Lower lobe of right lung (tissue), 2 donors: ENCODE data around the gene OGA. TPM values are rescaled to one million over a fixed set of nuclear protein-coding genes. Genes with fewer than 3 reads are reported as not detected.

Experiments used
- ATAC-seq, 2 donors: fragments of 200-7000 bp; cut with Tn5 transposase; one replicate each; pipeline ENCODE4 v1.9.1; 2020 to 2022; ENCODE audit warnings: mild to moderate bottlenecking in 2 of 2, moderate library complexity in 2 of 2
- DNase-seq: peaks from one replicate; pipeline ENCODE4 v3.0.0-alpha.2; 2020
- H3K27ac ChIP-seq: fragments of 200-600 bp; one replicate; pipeline ENCODE4 v1.8.0; 2022
- H3K27me3 ChIP-seq: fragments of 200-600 bp; one replicate; pipeline ENCODE4 v1.8.0; 2022; ENCODE audit warnings: low read depth
- H3K36me3 ChIP-seq: fragments of 200-600 bp; one replicate; pipeline ENCODE4 v1.8.0; 2022; ENCODE audit warnings: mild to moderate bottlenecking
- H3K4me1 ChIP-seq: fragments of 200-600 bp; one replicate; pipeline ENCODE4 v1.8.0; 2022
- H3K4me3 ChIP-seq: fragments of 200-600 bp; one replicate; pipeline ENCODE4 v1.8.0; 2022; ENCODE audit warnings: mild to moderate bottlenecking
- H3K9me3 ChIP-seq: fragments of 200-600 bp; one replicate; pipeline ENCODE4 v1.8.0; 2022
- intact Hi-C: fragments of 100-400 bp; cut with DNase I; formaldehyde crosslinking; loops from one replicate; pipeline ENCODE4 v1.11.0; 2022
- total RNA-seq: library from RNA; stranded (reverse); fragmentation: NEBNext Ultra II Directional; extraction: Animal tissue kit (Norgen Biotek cat#: 25700); gene quantifications from one replicate; pipeline ENCODE4 v1.2.1, GENCODE V29; 2021
- TF ChIP-seq, protein P1 (sequence below): fragments of 200-600 bp; IDR thresholded peaks from one replicate; pipeline ENCODE4 v1.8.0; 2022; ENCODE audit warnings: antibody characterized with exemption, mild to moderate bottlenecking
- donor health status: DM: no; HTN: yes; CAD: no; lungs with severe emphysema.

The OGA gene
- total RNA-seq, 1 donor from 2014 or later, result 113 TPM

DNA sequence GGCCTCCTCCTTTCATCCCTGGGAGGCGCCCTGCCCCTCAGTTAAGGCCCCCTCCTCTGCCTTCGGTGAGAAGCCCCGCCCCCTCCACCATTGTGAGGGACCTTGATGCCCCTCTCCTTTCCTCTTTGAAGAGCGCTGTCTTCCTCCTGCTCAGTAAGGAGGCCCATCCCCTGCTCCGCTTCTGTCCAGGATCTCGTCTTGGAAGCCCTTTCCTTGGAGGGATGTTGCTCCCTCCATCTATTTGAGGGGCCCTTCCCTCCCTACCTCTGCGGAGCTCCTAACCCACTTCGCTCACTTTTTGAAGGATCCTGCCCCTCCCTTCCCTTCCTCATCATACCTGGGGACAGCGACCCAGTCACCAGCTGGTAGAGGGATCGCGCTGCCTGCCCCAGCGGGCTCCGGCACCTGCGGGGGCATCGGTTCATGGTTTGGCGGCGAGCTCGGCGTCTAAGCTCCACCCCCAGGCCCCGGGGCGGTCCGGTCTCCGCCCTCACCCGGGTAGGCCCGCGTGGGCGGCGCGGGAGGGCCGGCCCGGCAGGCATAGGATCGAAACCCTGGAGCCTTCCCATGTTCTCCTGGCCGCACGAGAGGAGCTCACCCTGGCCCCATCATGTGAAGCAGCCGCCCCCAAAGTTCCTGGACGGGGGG, 21.3 kb upstream of the OGA start:
- Histone ChIP-seq H3K36me3 (no peaks in the 10 kb centered on the region), H3K4me1 (peaks cover 43% of the 10 kb centered on the region), H3K4me3 (peak overlapping the region; percentile 42), H3K9me3 (no peaks in the 10 kb centered on the region), H3K27me3 (no peaks in the 10 kb centered on the region), H3K27ac (no peak overlapping the region)
- TF ChIP-seq, protein P1, sequence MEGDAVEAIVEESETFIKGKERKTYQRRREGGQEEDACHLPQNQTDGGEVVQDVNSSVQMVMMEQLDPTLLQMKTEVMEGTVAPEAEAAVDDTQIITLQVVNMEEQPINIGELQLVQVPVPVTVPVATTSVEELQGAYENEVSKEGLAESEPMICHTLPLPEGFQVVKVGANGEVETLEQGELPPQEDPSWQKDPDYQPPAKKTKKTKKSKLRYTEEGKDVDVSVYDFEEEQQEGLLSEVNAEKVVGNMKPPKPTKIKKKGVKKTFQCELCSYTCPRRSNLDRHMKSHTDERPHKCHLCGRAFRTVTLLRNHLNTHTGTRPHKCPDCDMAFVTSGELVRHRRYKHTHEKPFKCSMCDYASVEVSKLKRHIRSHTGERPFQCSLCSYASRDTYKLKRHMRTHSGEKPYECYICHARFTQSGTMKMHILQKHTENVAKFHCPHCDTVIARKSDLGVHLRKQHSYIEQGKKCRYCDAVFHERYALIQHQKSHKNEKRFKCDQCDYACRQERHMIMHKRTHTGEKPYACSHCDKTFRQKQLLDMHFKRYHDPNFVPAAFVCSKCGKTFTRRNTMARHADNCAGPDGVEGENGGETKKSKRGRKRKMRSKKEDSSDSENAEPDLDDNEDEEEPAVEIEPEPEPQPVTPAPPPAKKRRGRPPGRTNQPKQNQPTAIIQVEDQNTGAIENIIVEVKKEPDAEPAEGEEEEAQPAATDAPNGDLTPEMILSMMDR, result no peak
- intact Hi-C loops, result no loop called here
- DNase-seq (peak; percentile 76), ATAC-seq (peak; percentile 77 to 79)

GRCh38 chr10:101839002-101839401, 20.8 kb upstream of the OGA start:
- Histone ChIP-seq H3K4me1 (peaks cover 48% of the 10 kb centered on the region), H3K4me3 (no peak overlapping the region), H3K27me3 (no peaks in the 10 kb centered on the region), H3K27ac (no peak overlapping the region), H3K9me3 (no peaks in the 10 kb centered on the region), H3K36me3 (no peaks in the 10 kb centered on the region)
- intact Hi-C loops, result no loop called here
- DNase-seq, result no peak
- ATAC-seq, result no peak
- TF ChIP-seq, protein P1, result no peak

- H3K4me3 ChIP-seq, result no peak overlapping the region
- no peak overlapping the region for H3K27ac ChIP-seq
- H3K4me1 ChIP-seq, result peaks cover 48% of the 10 kb centered on the region
- H3K27me3 ChIP-seq, result no peaks in the 10 kb centered on the region
- no peaks in the 10 kb centered on the region for H3K36me3 ChIP-seq
- H3K9me3 ChIP-seq, result no peaks in the 10 kb centered on the region
- TF ChIP-seq, protein P1, result no peak
- DNase-seq (peak; percentile 16), ATAC-seq (no peak)
- intact Hi-C loops, result no loop called here
Observed at GRCh38 chr10:101838416-101838970, 20.2 kb upstream of the OGA start.

GRCh38 chr10:101837748-101838147, 19.5 kb upstream of the OGA start:
- H3K27me3 ChIP-seq, result no peaks in the 10 kb centered on the region
- no peak overlapping the region for H3K4me3 ChIP-seq
- H3K9me3 ChIP-seq, result no peaks in the 10 kb centered on the region
- no peaks in the 10 kb centered on the region for H3K36me3 ChIP-seq
- ATAC-seq (no peak), DNase-seq (no peak)
- no peak overlapping the region for H3K27ac ChIP-seq
- intact Hi-C loops, result no loop called here
- H3K4me1 ChIP-seq, result peaks cover 48% of the 10 kb centered on the region
- TF ChIP-seq, protein P1, result no peak

GRCh38 chr10:101835362-101835761, 17.1 kb upstream of the OGA start:
- intact Hi-C loops, result no loop called here
- peaks cover 44% of the 10 kb centered on the region for H3K4me1 ChIP-seq
- H3K9me3 ChIP-seq, result no peaks in the 10 kb centered on the region
- H3K27me3 ChIP-seq, result no peaks in the 10 kb centered on the region
- TF ChIP-seq, protein P1, result no peak
- H3K36me3 ChIP-seq, result no peaks in the 10 kb centered on the region
- no peak overlapping the region for H3K4me3 ChIP-seq
- H3K27ac ChIP-seq, result no peak overlapping the region
- no peak for ATAC-seq
- DNase-seq, result peak; percentile 12
